GM19043 (cell line): ENCODE measurements around the gene PLCD4.

Source experiments
- ATAC-seq: cut with Tn5 transposase; IDR thresholded peaks from one replicate; pipeline ENCODE4 v1.9.1; 2021; ENCODE audit warnings: low read depth; ENCODE audit not compliant: unreplicated experiment

The PLCD4 gene

GRCh38 chr2:218662377-218662776 lies 54.7 kb downstream of the PLCD4 start:
- no peak for ATAC-seq

GRCh38 chr2:218662827-218663226 lies 55.1 kb downstream of the PLCD4 start:
- ATAC-seq: no peak

GRCh38 chr2:218663901-218664300 lies 56.2 kb downstream of the PLCD4 start:
- no peak for ATAC-seq

- no peak for ATAC-seq
These were observed 57.0 kb downstream of the PLCD4 start for GRCh38 chr2:218664653-218665052.

- ATAC-seq: no peak
These were observed 63.5 kb downstream of the PLCD4 start for GRCh38 chr2:218671097-218671653.

GRCh38 chr2:218671654-218672566 lies 64.2 kb downstream of the PLCD4 start, which contains the start of the genes RNF25 and STK36:
Gene RNF25, minus strand, starts transcription at chr2:218672002. Its CDS starts 32 bp downstream, at chr2:218671970.
Gene STK36, plus strand, starts transcription at chr2:218672086. Its CDS starts 744 bp downstream, at chr2:218672830.
- peak; percentile 97 for ATAC-seq

- ATAC-seq: no peak
These were observed 71.4 kb downstream of the PLCD4 start for GRCh38 chr2:218679119-218679518.

- no peak for ATAC-seq
These were observed 72.4 kb downstream of the PLCD4 start for GRCh38 chr2:218680061-218680460.
